Stimulated activated CD8-positive, alpha-beta memory T cell treated with anti-CD3 and anti-CD28 coated beads, Interleukin-7, amount 100 ng/mL, for 1 hour (primary cell): ENCODE data around the gene SCART1.
A peak's percentile ranks its signal among the peaks of the same experiment; 100 is the strongest.
"Not testable (repeated sequence)": the region's sequence is repeated elsewhere in the genome, so short reads cannot be mapped to it uniquely, and the experiment has no call there.

Experiments
- DNase-seq, 2 donors: peaks; one replicate each; pipeline ENCODE4 v3.0.0-alpha.2; 2020; ENCODE audit warnings: low read depth in 2 of 2

SCART1 gene

DNA sequence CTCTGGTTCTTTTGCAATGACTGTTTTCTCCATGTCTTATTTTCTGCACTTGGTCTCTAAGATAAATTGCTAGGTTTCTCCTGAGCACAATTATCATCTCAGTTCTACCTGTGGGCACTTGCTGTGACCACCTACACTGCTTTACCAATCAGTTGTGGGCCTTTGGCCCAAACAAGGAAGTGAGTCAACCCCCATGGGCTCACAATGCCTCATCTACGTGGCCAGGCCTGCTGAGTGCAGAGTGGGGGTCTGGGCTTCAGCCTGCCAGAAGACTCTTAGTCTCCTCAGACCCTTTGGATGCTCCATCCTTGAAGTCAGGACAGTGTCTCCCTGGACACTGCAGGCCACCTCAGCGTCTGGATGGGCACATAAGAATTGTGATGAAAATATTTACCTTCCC, 20.3 kb downstream of the SCART1 start:
- DNase-seq = no peak

DNA sequence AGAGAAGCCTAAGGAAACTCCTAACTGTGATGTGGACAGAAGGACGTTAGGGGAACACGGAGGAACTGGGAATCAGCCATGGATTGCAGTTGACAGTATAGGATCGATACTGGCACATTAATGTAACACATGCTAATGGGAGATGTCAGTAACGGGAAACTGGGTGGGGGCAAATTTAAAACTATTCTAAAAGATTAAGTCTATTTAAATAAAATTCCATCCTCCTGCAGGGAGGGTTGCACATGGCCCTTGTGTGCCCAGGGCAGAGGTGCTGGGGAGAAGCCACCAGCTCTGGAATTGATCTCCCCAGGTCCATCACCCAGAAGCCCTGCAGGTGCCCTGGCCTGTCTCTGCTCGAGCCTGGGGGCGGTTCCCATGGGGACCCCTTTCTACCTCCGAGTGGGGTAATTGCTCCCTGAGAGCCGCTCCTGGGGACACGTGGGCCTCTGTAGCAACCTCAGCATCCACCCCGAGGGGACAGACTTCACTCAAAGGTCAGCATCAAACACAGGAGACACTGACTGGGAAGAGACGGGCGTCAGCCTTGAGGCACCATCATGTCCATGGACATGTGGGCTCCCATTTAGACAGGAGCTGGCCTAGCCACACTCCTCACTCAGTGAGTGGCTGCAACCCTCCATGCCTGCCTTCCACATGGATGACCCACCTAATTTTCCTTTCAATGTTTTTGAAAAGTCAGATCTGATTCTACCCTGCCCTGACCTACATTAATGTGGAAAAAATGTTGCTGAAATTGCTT, 21.1 kb downstream of the SCART1 start:
- no peak for DNase-seq

DNA sequence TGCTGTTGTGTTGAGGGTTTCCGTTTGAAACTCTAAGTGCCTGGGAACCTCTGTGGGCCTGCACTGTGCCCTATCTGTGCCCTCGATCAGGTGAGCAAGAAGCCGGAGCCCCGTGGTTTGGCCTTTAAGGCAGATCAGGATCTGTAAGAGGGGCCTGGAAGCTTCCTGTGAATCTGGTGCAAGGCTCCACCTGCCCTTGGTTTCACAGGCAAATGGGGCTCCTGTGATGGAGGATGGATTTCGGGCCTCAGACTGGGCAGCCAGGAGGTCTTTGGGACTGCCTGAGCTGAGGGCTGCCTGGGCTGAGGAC, 21.6 kb downstream of the SCART1 start:
- DNase-seq = peak in 1 of 2 donors; percentile 6

- DNase-seq = no peak
Observed at GRCh38 chr10:133475821-133476640, 22.3 kb downstream of the SCART1 start.

DNA sequence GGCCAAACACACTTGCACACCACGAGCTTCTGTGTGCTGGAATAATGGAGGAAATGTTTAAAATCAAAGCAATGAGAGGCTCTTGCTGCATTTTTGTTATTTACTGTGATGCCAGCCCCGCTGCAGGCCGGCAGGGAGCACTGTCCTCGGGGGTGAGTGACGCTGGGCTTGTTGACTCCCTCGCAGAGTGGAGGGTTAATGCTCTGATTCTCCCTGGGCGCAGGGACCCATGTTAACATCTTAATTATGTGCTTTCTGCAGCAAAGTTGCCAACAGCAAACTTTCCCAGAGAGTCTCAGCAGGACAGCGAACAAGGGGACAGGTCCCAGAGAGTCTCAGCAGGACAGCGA, 22.9 kb downstream of the SCART1 start:
- DNase-seq = no peak

DNA sequence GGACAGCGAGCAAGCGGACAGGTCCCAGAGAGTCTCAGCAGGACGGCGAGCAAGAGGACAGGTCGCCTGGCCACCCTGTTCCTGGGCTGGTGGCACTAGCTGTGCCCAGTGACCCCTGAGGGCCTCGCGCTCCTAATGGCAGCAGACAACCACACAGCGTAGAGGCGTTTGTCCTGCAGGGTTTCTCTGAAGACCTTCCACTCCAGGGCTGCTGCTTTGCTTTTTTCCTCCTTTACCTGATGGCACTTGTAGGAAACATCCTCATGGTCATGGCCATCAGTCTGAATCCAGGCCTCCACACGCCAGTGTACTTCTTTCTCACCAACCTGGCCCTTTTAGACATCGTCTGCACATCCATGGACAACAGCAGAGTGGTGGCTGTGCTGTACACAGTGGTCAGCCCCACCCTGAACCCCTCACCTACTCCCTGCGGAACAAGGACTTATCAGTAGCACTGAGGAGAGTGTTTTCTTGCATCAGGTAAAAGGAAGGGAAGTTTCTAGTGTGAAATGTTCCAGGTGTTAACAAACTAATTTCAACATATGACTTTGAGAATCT, 27.4 kb downstream of the SCART1 start:
- no peak for DNase-seq

DNA sequence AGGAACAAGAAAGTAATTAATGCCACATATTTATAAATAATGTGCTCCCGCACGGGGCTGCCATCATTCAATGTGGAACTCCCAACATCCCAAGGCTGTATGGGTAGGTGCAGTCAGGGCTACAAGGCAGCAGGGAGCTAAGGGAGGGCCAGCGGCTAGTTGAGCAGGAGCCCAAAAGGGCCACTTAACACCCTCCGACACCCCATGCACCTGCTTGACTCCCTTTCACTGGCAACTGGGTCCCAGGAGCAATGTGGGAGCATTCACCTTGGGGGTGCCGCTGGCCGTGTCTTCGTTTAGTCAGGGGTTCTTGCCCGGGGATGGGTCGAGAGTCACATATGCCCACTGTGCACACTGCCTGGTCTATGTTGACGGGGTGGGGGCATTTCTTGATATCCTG, 27.9 kb downstream of the SCART1 start:
- DNase-seq = no peak

- DNase-seq = no peak
Observed at GRCh38 chr10:133484818-133485217, 31.1 kb downstream of the SCART1 start.

GRCh38 chr10:133487085-133487484, 33.3 kb downstream of the SCART1 start:
- DNase-seq = no peak

DNA sequence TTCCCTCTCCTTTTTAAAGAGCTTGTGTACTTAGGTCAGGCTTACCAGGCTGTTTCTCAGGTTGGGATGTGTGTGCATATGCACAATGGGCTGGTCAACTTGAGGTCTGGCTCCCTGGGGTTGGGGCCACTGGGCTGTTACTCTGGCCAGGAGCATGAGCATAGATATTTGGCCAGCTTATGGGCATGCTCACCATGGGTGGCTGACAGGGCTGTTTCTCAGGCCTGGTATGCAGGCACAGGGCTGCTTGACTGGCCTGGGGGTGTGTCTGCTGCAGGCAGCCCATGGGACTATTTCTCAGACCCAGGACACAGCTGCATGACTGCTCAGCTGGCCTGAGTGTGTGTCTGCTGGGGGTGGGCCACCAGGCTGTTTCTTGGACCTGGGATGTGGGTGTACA, 34.6 kb downstream of the SCART1 start:
- DNase-seq = no peak

- DNase-seq = no peak
Observed at GRCh38 chr10:133489816-133490588, 36.3 kb downstream of the SCART1 start.

- DNase-seq = not testable (repeated sequence)
Observed at GRCh38 chr10:133493562-133493961, 39.8 kb downstream of the SCART1 start.

DNA sequence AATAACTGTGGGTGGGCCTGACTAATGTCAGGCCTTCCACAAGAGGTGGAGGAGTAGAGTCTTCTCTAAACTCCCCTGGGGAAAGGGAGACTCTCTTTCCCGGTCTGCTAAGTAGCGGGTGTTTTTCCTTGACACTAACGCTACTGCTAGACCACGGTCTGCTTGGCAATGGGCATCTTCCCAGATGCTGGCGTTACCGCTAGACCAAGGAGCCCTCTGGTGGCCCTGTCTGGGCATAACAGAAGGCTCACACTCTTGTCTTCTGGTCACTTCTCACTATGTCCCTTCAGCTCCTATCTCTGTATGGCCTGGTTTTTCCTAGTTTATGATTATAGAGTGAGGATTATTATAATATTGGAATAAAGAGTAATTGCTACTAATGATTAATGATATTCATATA, 43.6 kb downstream of the SCART1 start:
- DNase-seq = not testable (repeated sequence)

- not testable (repeated sequence) for DNase-seq
Observed at GRCh38 chr10:133499176-133499575, 45.4 kb downstream of the SCART1 start.

DNA sequence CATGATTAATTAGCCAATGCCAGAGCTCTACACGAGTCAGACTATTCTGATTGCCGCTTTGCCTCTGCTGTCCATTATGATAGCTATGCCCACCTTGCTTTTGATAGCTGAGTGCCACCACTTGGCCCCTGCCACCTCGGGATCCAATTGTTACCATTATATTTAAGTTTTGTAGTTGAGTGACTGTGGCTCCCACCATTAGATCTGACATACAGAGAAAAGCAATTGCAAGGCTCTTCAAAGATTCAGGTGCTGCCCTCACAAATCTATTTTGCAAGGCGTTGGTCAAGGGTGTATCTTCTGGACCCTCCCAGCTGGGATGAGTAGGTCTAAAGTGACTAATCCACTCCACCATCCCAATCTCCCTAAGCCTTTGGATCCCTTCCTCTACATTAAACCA, 47.2 kb downstream of the SCART1 start:
- DNase-seq = not testable (repeated sequence)

DNA sequence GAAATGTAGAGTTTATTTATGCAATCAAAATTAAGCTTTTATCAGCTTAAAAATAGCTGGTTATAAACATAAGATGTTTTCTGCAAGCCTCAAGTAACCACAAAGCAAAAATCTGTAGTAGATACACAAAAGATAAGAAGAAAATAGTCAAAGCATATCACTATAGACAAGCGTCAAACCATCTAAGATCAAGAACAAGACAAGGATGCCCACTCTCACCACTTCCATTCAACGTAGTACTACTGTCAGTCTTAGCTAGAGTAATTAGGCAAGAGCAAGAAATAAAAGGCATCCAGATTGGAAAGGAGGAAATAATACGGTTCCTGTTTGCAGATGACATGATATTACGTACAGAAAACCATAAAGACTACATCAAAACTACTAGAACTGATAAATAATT, 56.0 kb downstream of the SCART1 start:
- no peak for DNase-seq

DNA sequence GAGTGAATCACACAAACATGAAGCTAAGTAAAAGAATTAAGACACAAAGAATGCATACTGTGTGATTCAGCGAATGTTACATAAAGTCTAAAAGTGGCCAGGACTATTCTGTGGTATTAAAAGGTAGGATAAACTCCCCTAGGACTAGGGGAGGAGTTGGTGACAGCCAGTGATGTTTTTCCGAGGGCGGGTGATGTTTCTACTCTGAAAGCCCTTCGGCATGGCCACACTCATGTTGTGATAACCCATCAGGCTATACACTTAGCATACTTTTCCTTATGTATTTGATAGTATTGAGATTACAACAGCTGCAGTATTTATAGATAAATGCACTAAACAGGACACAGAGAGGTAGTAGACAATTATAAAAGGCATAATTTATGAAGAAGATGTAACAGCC, 57.7 kb downstream of the SCART1 start:
- DNase-seq = no peak

GRCh38 chr10:133511907-133512528, 58.3 kb downstream of the SCART1 start:
- DNase-seq = no peak

GRCh38 chr10:133515471-133515870, 61.7 kb downstream of the SCART1 start:
- DNase-seq = no peak

DNA sequence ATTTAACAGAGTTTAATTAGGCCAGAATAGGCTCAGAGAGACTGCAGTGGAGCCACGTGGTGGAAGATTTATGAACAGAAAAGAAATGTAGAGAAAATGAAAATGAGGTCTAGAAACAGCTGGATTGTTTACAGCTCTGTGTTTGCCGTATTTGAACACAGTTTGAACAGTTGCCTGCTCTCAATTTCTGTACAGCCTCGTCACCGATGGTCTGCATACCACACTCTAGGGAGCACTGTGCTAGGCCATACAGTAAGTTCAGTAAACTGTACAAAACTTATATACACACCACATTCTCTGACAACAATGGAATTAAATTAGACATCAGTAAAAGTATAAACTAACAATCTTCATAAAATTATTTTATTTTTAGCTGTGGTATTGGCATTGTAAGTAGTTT, 62.3 kb downstream of the SCART1 start:
- DNase-seq = no peak

DNA sequence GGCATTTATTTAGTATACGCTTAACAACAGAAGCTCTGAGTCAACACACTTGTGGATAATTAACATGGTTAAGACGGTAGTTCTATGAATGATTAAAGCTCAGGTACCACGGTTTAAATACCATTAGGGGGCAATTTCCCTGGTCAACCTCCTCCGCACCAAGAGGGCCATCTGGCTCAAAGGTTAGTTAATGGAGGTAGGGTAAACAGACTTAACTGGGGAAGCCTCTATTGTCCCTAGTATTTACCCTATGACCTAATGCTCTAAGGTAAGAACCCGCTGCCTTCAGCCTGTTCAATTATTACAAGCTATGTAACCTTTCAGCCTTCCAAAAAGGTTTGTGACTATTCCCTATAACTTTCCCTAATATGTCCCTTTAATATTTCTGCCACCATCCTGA, 64.8 kb downstream of the SCART1 start:
- DNase-seq = not testable (repeated sequence)
